ENCODE data around the gene GLIS1.

The GLIS1 gene

GRCh38 chr1:53722025-53722424, 16.9 kb downstream of the GLIS1 start:
- TF ChIP-seq EZH2 (IDR thresholded peaks at IDR 0.05; ENCODE audit: borderline replicate concordance, low read depth, low read length, severe bottlenecking), result no peak
- Histone ChIP-seq H4K20me1 (ENCODE audit: insufficient read depth, low read length) (no peaks in the 10 kb centered on the region), H2AFZ (ENCODE audit: low read depth, low read length) (no peak overlapping the region), H3K79me2 (ENCODE audit: insufficient read depth, low read length) (no peaks in the 10 kb centered on the region), H3K4me2 (ENCODE audit: insufficient read depth, low read length) (no peak overlapping the region), H3K36me3 (ENCODE audit: insufficient read depth, low read length) (no peaks in the 10 kb centered on the region), H3K27ac (ENCODE audit: low read length) (no peak overlapping the region), H3K9ac (ENCODE audit: low read depth, low read length) (no peak overlapping the region), H3K4me3 (ENCODE audit: low read depth in 1 of 2, low read length in 2 of 2) (no peak overlapping the region), H3K4me1 (ENCODE audit: insufficient read depth, low read length) (no peaks in the 10 kb centered on the region), H3K27me3 (ENCODE audit: insufficient read depth, low read length, poor library complexity) (no peaks in the 10 kb centered on the region), H3K9me3 (ENCODE audit: insufficient read depth, low read length, severe bottlenecking) (no peaks in the 10 kb centered on the region)
- ATAC-seq (ENCODE audit: insufficient read depth, low read depth), result no peak
- DNase-seq, result no peak

DNA sequence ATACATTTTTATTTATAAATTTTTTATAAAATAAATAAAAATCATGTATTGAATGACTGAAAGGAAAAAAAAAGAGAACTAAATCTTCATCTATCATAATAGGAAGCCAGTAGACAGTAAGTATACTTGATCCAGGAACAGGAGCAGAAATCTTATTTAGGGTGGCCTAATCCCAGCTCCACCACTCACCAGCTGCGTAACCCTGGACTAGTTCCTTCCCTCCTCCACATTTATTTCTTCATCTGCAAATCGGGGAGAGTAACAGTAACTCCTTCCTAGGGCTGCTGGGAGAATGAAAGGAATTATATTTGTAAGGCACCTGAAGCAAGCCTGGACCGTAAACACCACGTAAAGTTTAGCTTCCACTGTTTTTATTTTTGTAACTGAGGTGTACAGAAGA, 17.9 kb downstream of the GLIS1 start:
- TF ChIP-seq EZH2 (IDR thresholded peaks at IDR 0.05; ENCODE audit: borderline replicate concordance, low read depth, low read length, severe bottlenecking) (no peak), CTCF (IDR thresholded peaks at IDR 0.05; ENCODE audit: borderline replicate concordance, extremely low read depth, low read length, poor library complexity, severe bottlenecking) (no peak)
- Histone ChIP-seq H3K4me1 (ENCODE audit: insufficient read depth, low read length) (no peaks in the 10 kb centered on the region), H3K9me3 (ENCODE audit: insufficient read depth, low read length, severe bottlenecking) (no peaks in the 10 kb centered on the region), H3K9ac (ENCODE audit: low read depth, low read length) (no peak overlapping the region), H3K4me3 (ENCODE audit: low read depth in 1 of 2, low read length in 2 of 2) (no peak overlapping the region), H3K4me2 (ENCODE audit: insufficient read depth, low read length) (no peak overlapping the region), H2AFZ (ENCODE audit: low read depth, low read length) (no peak overlapping the region), H3K27me3 (ENCODE audit: insufficient read depth, low read length, poor library complexity) (no peaks in the 10 kb centered on the region), H3K79me2 (ENCODE audit: insufficient read depth, low read length) (no peaks in the 10 kb centered on the region), H3K36me3 (ENCODE audit: insufficient read depth, low read length) (no peaks in the 10 kb centered on the region), H3K27ac (ENCODE audit: low read length) (no peak overlapping the region), H4K20me1 (ENCODE audit: insufficient read depth, low read length) (no peaks in the 10 kb centered on the region)
- ATAC-seq (ENCODE audit: insufficient read depth, low read depth), result no peak
- DNase-seq, result no peak

DNA sequence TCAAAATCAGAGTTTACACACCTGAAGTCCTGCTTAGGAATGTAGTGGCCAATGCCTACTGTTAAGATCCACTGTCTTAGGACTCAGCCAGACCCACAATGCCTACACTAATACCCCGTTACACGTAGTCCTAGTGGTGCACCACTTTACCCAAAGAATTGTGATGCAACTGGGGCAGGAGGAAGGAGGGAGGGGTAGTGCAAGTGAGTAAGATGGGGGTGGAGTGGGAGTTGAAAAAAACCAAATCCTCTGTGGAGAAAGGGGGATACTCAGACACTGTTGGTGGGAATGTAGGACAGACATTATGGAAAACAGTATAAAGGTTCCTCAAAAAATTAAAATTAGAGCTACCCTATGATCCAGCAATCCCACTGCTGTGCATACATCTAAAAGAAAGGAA, 19.5 kb downstream of the GLIS1 start:
- H3K36me3 ChIP-seq (ENCODE audit: insufficient read depth, low read length), result no peaks in the 10 kb centered on the region
- H3K4me1 ChIP-seq (ENCODE audit: insufficient read depth, low read length), result no peaks in the 10 kb centered on the region
- ATAC-seq (ENCODE audit: insufficient read depth, low read depth), result no peak
- no peak overlapping the region for H3K4me2 ChIP-seq (ENCODE audit: insufficient read depth, low read length)
- H3K79me2 ChIP-seq (ENCODE audit: insufficient read depth, low read length), result no peaks in the 10 kb centered on the region
- H2AFZ ChIP-seq (ENCODE audit: low read depth, low read length), result no peak overlapping the region
- DNase-seq, result no peak
- TF ChIP-seq EZH2 (IDR thresholded peaks at IDR 0.05; ENCODE audit: borderline replicate concordance, low read depth, low read length, severe bottlenecking), result no peak
- no peak for TF ChIP-seq CTCF (IDR thresholded peaks at IDR 0.05; ENCODE audit: borderline replicate concordance, extremely low read depth, low read length, poor library complexity, severe bottlenecking)
- no peaks in the 10 kb centered on the region for H3K27me3 ChIP-seq (ENCODE audit: insufficient read depth, low read length, poor library complexity)
- H3K9ac ChIP-seq (ENCODE audit: low read depth, low read length), result no peak overlapping the region
- no peaks in the 10 kb centered on the region; the same call in 1 of the 2 replicates for H4K20me1 ChIP-seq (ENCODE audit: insufficient read depth, low read length)
- no peak overlapping the region for H3K27ac ChIP-seq (ENCODE audit: low read length)
- H3K4me3 ChIP-seq (ENCODE audit: low read depth in 1 of 2, low read length in 2 of 2), result no peak overlapping the region
- H3K9me3 ChIP-seq (ENCODE audit: insufficient read depth, low read length, severe bottlenecking), result no peaks in the 10 kb centered on the region

DNA sequence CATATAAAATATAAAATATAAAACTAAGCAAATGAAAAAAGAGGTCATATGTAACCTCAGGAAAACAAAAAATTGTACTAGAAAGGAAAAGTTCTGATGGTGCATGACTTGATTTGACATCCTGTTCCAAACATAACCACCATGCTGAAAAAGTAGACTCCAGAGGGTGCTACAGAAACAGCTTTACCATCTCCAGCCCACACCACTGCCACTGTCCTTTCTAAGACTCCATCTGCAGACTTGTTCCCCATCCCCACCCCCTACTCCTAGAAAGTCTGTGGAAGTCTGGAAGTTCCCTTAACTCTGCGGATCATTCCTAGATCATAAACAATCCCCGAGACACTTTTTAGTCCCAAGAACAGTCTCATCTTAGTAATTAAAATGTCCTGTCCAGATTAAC, 20.5 kb downstream of the GLIS1 start:
- no peak for ATAC-seq (ENCODE audit: insufficient read depth, low read depth)
- no peaks in the 10 kb centered on the region for H3K27me3 ChIP-seq (ENCODE audit: insufficient read depth, low read length, poor library complexity)
- H2AFZ ChIP-seq (ENCODE audit: low read depth, low read length), result no peak overlapping the region
- no peaks in the 10 kb centered on the region for H3K79me2 ChIP-seq (ENCODE audit: insufficient read depth, low read length)
- H3K36me3 ChIP-seq (ENCODE audit: insufficient read depth, low read length), result no peaks in the 10 kb centered on the region
- no peaks in the 10 kb centered on the region for H3K9me3 ChIP-seq (ENCODE audit: insufficient read depth, low read length, severe bottlenecking)
- H3K27ac ChIP-seq (ENCODE audit: low read length), result no peak overlapping the region
- no peak for DNase-seq
- H3K9ac ChIP-seq (ENCODE audit: low read depth, low read length), result no peak overlapping the region
- TF ChIP-seq CTCF (IDR thresholded peaks at IDR 0.05; ENCODE audit: borderline replicate concordance, extremely low read depth, low read length, poor library complexity, severe bottlenecking), result no peak
- no peak for TF ChIP-seq EZH2 (IDR thresholded peaks at IDR 0.05; ENCODE audit: borderline replicate concordance, low read depth, low read length, severe bottlenecking)
- H4K20me1 ChIP-seq (ENCODE audit: insufficient read depth, low read length), result no peaks in the 10 kb centered on the region; the same call in 1 of the 2 replicates
- no peaks in the 10 kb centered on the region for H3K4me1 ChIP-seq (ENCODE audit: insufficient read depth, low read length)
- no peak overlapping the region for H3K4me2 ChIP-seq (ENCODE audit: insufficient read depth, low read length)
- no peak overlapping the region for H3K4me3 ChIP-seq (ENCODE audit: low read depth in 1 of 2, low read length in 2 of 2)

All from DND-41 (cell line).